CD4-positive, alpha-beta memory T cell (primary cell): ENCODE measurements around the gene PTPRD. TPM values are rescaled to one million over a fixed set of nuclear protein-coding genes. Genes with fewer than 3 reads are reported as not detected.

ENCODE experiments used
- CTCF ChIA-PET: fragments of 350-600 bp; sonication (Branson Sonifier 250); formaldehyde crosslinking; loops from one replicate; lab custom pipeline; 2021; ENCODE audit warnings: inconsistent platforms; ENCODE audit not compliant: partially characterized antibody; lab: Charles Lee
- POLR2A ChIA-PET: fragments of 350-600 bp; sonication (Branson Sonifier 250); formaldehyde crosslinking; loops from one replicate; lab custom pipeline; 2021; ENCODE audit not compliant: partially characterized antibody; lab: Charles Lee
- DNase-seq, 5 donors: peaks; one replicate each; pipeline versions ENCODE4 v3.0.0 to v3.0.0-alpha.2; 2020 to 2022; ENCODE audit warnings: mixed read lengths in 1 of 5
- H3K27ac ChIP-seq: one replicate; pipeline ENCODE4 v1.7.0; 2013; ENCODE audit warnings: low read depth, low read length
- H3K27me3 ChIP-seq: 2 replicates; pipeline ENCODE4 v1.7.0; 2013; ENCODE audit warnings: mild to moderate bottlenecking, low read length, moderate library complexity; ENCODE audit not compliant: insufficient read depth
- H3K36me3 ChIP-seq: 2 replicates; pipeline ENCODE4 v1.7.0; 2013; ENCODE audit warnings: mild to moderate bottlenecking, low read length, moderate library complexity; ENCODE audit not compliant: insufficient read depth
- H3K4me1 ChIP-seq: 2 replicates; pipeline ENCODE4 v1.7.0; 2013; ENCODE audit warnings: mild to moderate bottlenecking, low read length, moderate library complexity; ENCODE audit not compliant: insufficient read depth
- H3K4me3 ChIP-seq, 2 donors: one replicate each; pipeline ENCODE4 v1.7.0; 2013; ENCODE audit warnings: low read length in 2 of 2, mild to moderate bottlenecking in 1 of 2
- H3K9me3 ChIP-seq, 2 donors: one replicate each; pipeline ENCODE4 v1.7.0; 2013; ENCODE audit warnings: low read length in 2 of 2, control low read depth in 1 of 2; ENCODE audit not compliant: control insufficient read depth in 1 of 2
- H3K27ac Mint-ChIP-seq, 7 donors: one replicate each; pipeline ENCODE4 v1.8.0; 2020 to 2021; ENCODE audit warnings: mixed read lengths in 7 of 7, mild to moderate bottlenecking in 6 of 7, inconsistent platforms in 3 of 7, moderate library complexity in 3 of 7
- H3K27me3 Mint-ChIP-seq, 2 donors: one replicate each; pipeline ENCODE4 v1.8.0; 2020 to 2021; ENCODE audit warnings: mixed read lengths in 2 of 2
- H3K36me3 Mint-ChIP-seq, 2 donors: one replicate each; pipeline ENCODE4 v1.8.0; 2020 to 2021; ENCODE audit warnings: mixed read lengths in 2 of 2, inconsistent platforms in 1 of 2, mild to moderate bottlenecking in 1 of 2
- H3K4me1 Mint-ChIP-seq, 4 donors: one replicate each; pipeline ENCODE4 v1.8.0; 2020 to 2021; ENCODE audit warnings: mixed read lengths in 4 of 4, mild to moderate bottlenecking in 1 of 4
- H3K4me3 Mint-ChIP-seq, 8 donors: one replicate each; pipeline ENCODE4 v1.8.0; 2020 to 2021; ENCODE audit warnings: mixed read lengths in 8 of 8, mild to moderate bottlenecking in 7 of 8, moderate library complexity in 6 of 8, inconsistent platforms in 3 of 8
- H3K9me3 Mint-ChIP-seq, 8 donors: one replicate each; pipeline ENCODE4 v1.8.0; 2020 to 2021; ENCODE audit warnings: mixed read lengths in 8 of 8, mild to moderate bottlenecking in 5 of 8, inconsistent platforms in 3 of 8, moderate library complexity in 1 of 8
- intact Hi-C: fragments of 100-400 bp; cut with micrococcal nuclease; formaldehyde crosslinking; loops from one replicate; pipeline ENCODE4 v1.15.1; 2023
- polyA plus RNA-seq, 2 donors: library from polyadenylated mRNA; unstranded; fragments of 300-500 nt; fragmentation: Illumina TruSeq; gene quantifications; one replicate each; pipeline ENCODE4 v1.2.3, GENCODE V29; 2021
- total RNA-seq, 2 experiments: library from RNA; stranded (reverse); gene quantifications; one replicate each; pipeline ENCODE4 v1.2.3, GENCODE V29; 2021

Gene PTPRD
- total and polyA plus RNA-seq, 4 experiments from 2014 or later, result not detected

- H3K27ac ChIP-seq, result no peak overlapping the region
- Mint-ChIP-seq H3K27ac (no peak overlapping the region), H3K9me3 (peaks cover 0 to 19% (median 4%) of the 10 kb centered on the region in 8 donors), H3K36me3 (no peaks in the 10 kb centered on the region), H3K27me3 (no peaks in the 10 kb centered on the region), H3K4me3 (no peak overlapping the region), H3K4me1 (no peaks in the 10 kb centered on the region)
- POLR2A ChIA-PET, result no interaction called here
- intact Hi-C loops, result no loop called here
- no peak overlapping the region for H3K4me3 ChIP-seq
- no peaks in the 10 kb centered on the region for H3K27me3 ChIP-seq
- H3K9me3 ChIP-seq, result no peaks in the 10 kb centered on the region
- H3K4me1 ChIP-seq, result no peaks in the 10 kb centered on the region
- no peaks in the 10 kb centered on the region for H3K36me3 ChIP-seq
- no peak for DNase-seq
- CTCF ChIA-PET, result no interaction called here
Observed at GRCh38 chr9:9749591-9749990, 863.2 kb downstream of the PTPRD start.

GRCh38 chr9:9747787-9748186, 865.0 kb downstream of the PTPRD start:
- no peaks in the 10 kb centered on the region for H3K9me3 ChIP-seq
- Mint-ChIP-seq H3K4me3 (no peak overlapping the region), H3K4me1 (no peaks in the 10 kb centered on the region), H3K9me3 (peaks cover 0 to 16% (median 4%) of the 10 kb centered on the region in 8 donors), H3K27ac (no peak overlapping the region), H3K27me3 (no peaks in the 10 kb centered on the region), H3K36me3 (no peaks in the 10 kb centered on the region)
- H3K4me1 ChIP-seq, result no peaks in the 10 kb centered on the region
- no peaks in the 10 kb centered on the region for H3K27me3 ChIP-seq
- CTCF ChIA-PET, result interaction anchor here (0.7 to 0.9 kb wide), 2 partner anchors 9 to 1036 kb away, joined by 3 read pairs; no protein-coding TSS in a partner anchor
- POLR2A ChIA-PET, result no interaction called here
- no peak overlapping the region for H3K27ac ChIP-seq
- no peak overlapping the region for H3K4me3 ChIP-seq
- intact Hi-C loops, result no loop called here
- no peak for DNase-seq
- no peaks in the 10 kb centered on the region for H3K36me3 ChIP-seq

- POLR2A ChIA-PET, result no interaction called here
- no peak for DNase-seq
Observed at GRCh38 chr9:9746826-9747225, 866.0 kb downstream of the PTPRD start.

GRCh38 chr9:9743822-9744221, 869.0 kb downstream of the PTPRD start:
- no peak for DNase-seq
- Histone ChIP-seq H3K4me3 (no peak overlapping the region), H3K4me1 (no peaks in the 10 kb centered on the region), H3K36me3 (no peaks in the 10 kb centered on the region), H3K9me3 (no peaks in the 10 kb centered on the region), H3K27me3 (no peaks in the 10 kb centered on the region), H3K27ac (no peak overlapping the region)
- intact Hi-C loops, result no loop called here
- CTCF ChIA-PET, result no interaction called here
- H3K36me3 Mint-ChIP-seq, result no peaks in the 10 kb centered on the region
- H3K4me3 Mint-ChIP-seq, result no peak overlapping the region
- POLR2A ChIA-PET, result no interaction called here
- H3K9me3 Mint-ChIP-seq, result peaks cover 0 to 20% (median 10%) of the 10 kb centered on the region in 8 donors
- H3K27ac Mint-ChIP-seq, result no peak overlapping the region
- H3K4me1 Mint-ChIP-seq, result no peaks in the 10 kb centered on the region
- H3K27me3 Mint-ChIP-seq, result no peaks in the 10 kb centered on the region

More at GRCh38 chr9:9746826-9747225, 866.0 kb downstream of the PTPRD start:
- Histone ChIP-seq H3K4me1 (no peaks in the 10 kb centered on the region), H3K36me3 (no peaks in the 10 kb centered on the region), H3K9me3 (no peaks in the 10 kb centered on the region), H3K27me3 (no peaks in the 10 kb centered on the region), H3K4me3 (no peak overlapping the region), H3K27ac (no peak overlapping the region)
- no peak overlapping the region for H3K27ac Mint-ChIP-seq
- no peaks in the 10 kb centered on the region for H3K4me1 Mint-ChIP-seq
- no peaks in the 10 kb centered on the region for H3K27me3 Mint-ChIP-seq
- intact Hi-C loops, result no loop called here
- H3K4me3 Mint-ChIP-seq, result no peak overlapping the region
- H3K36me3 Mint-ChIP-seq, result no peaks in the 10 kb centered on the region
- peaks cover 0 to 16% (median 6%) of the 10 kb centered on the region in 8 donors for H3K9me3 Mint-ChIP-seq
- CTCF ChIA-PET, result no interaction called here

- H3K9me3 Mint-ChIP-seq, result peaks cover 0 to 12% (median 5%) of the 10 kb centered on the region in 8 donors
- H3K27me3 Mint-ChIP-seq, result no peaks in the 10 kb centered on the region
- H3K4me3 Mint-ChIP-seq, result no peak overlapping the region
- H3K27ac Mint-ChIP-seq, result no peak overlapping the region
- no peaks in the 10 kb centered on the region for H3K27me3 ChIP-seq
- no peaks in the 10 kb centered on the region for H3K36me3 Mint-ChIP-seq
- H3K27ac ChIP-seq, result no peak overlapping the region
- H3K36me3 ChIP-seq, result no peaks in the 10 kb centered on the region
- no peak for DNase-seq
- no peaks in the 10 kb centered on the region for H3K9me3 ChIP-seq
- CTCF ChIA-PET, result no interaction called here
- no peak overlapping the region for H3K4me3 ChIP-seq
- no peaks in the 10 kb centered on the region for H3K4me1 Mint-ChIP-seq
- H3K4me1 ChIP-seq, result no peaks in the 10 kb centered on the region
- POLR2A ChIA-PET, result no interaction called here
- intact Hi-C loops, result no loop called here
Observed at GRCh38 chr9:9730174-9730573, 882.6 kb downstream of the PTPRD start.

- CTCF ChIA-PET, result no interaction called here
- Mint-ChIP-seq H3K27ac (no peak overlapping the region), H3K36me3 (no peaks in the 10 kb centered on the region), H3K9me3 (peaks cover 0 to 12% (median 5%) of the 10 kb centered on the region in 8 donors), H3K4me3 (no peak overlapping the region), H3K27me3 (no peaks in the 10 kb centered on the region), H3K4me1 (no peaks in the 10 kb centered on the region)
- Histone ChIP-seq H3K36me3 (no peaks in the 10 kb centered on the region), H3K27me3 (no peaks in the 10 kb centered on the region), H3K9me3 (no peaks in the 10 kb centered on the region), H3K27ac (no peak overlapping the region), H3K4me3 (no peak overlapping the region), H3K4me1 (no peaks in the 10 kb centered on the region)
- POLR2A ChIA-PET, result no interaction called here
- intact Hi-C loops, result loop anchor here (10.0 kb wide), 1 partner anchor 66 kb away; no protein-coding TSS in a partner anchor
- no peak for DNase-seq
Observed at GRCh38 chr9:9729082-9729481, 883.7 kb downstream of the PTPRD start.

GRCh38 chr9:9719373-9720112, 893.3 kb downstream of the PTPRD start:
- no peak for DNase-seq
- Histone ChIP-seq H3K27me3 (no peaks in the 10 kb centered on the region), H3K4me1 (no peaks in the 10 kb centered on the region), H3K27ac (no peak overlapping the region), H3K36me3 (no peaks in the 10 kb centered on the region), H3K4me3 (no peak overlapping the region), H3K9me3 (no peaks in the 10 kb centered on the region)
- Mint-ChIP-seq H3K4me1 (no peaks in the 10 kb centered on the region), H3K9me3 (peaks cover 0 to 8% (median 3%) of the 10 kb centered on the region in 8 donors), H3K27ac (no peak overlapping the region), H3K4me3 (no peak overlapping the region), H3K27me3 (no peaks in the 10 kb centered on the region), H3K36me3 (no peaks in the 10 kb centered on the region)
- intact Hi-C loops, result loop anchor here (10.0 kb wide), 1 partner anchor 75 kb away; no protein-coding TSS in a partner anchor
- ChIA-PET POLR2A (no interaction called here), CTCF (no interaction called here)
